Endothelial cell of umbilical vein (primary cell): ENCODE results near the gene CD300C. TPM values are rescaled to one million over a fixed set of nuclear protein-coding genes. Genes with fewer than 3 reads are reported as not detected.
"Not testable (repeated sequence)": the region's sequence is repeated elsewhere in the genome, so short reads cannot be mapped to it uniquely, and the experiment has no call there.

Source experiments
- BruUV-seq: library from RNA; stranded (reverse); fragments of 400-500 nt; replicated peaks from 2 replicates; lab custom pipeline; 2021; lab: Mats Ljungman, UMichigan
- CTCF ChIA-PET: fragments of 300-600, 350-600 bp; sonication (Branson Sonifier 250); formaldehyde crosslinking; loops from one replicate; lab custom pipeline; 2021; ENCODE audit warnings: antibody characterized with exemption, inconsistent platforms; lab: Charles Lee
- POLR2A ChIA-PET: fragments of 300-600, 350-600 bp; sonication (Branson Sonifier 250); formaldehyde crosslinking; loops from one replicate; lab custom pipeline; 2021; ENCODE audit warnings: antibody characterized with exemption, inconsistent platforms; lab: Charles Lee
- DNase-seq: peaks from one replicate; pipeline ENCODE4 v3.0.0-alpha.2; 2011; ENCODE audit warnings: low read depth, low spot score
- FAIRE-seq: peaks from 2 replicates; lab custom pipeline; 2011; peaks lifted over from hg19 to GRCh38; lab: Jason Lieb, UNC
- H2AFZ ChIP-seq: 2 replicates; pipeline ENCODE4 v1.6.0; 2012; ENCODE audit warnings: low read depth, low read length, control low read depth, inconsistent platforms
- H3K27ac ChIP-seq: 2 replicates; pipeline ENCODE4 v1.5.1; 2011; ENCODE audit warnings: low read depth, mild to moderate bottlenecking, control low read depth, low read length, moderate library complexity; ENCODE audit not compliant: insufficient read depth
- H3K27me3 ChIP-seq, 2 experiments: 2 replicates each; pipeline versions ENCODE4 v1.6.0 to v1.6.1; 2011; ENCODE audit warnings: low read length in 2 of 2, mixed read lengths in 1 of 2; ENCODE audit not compliant: control insufficient read depth in 2 of 2, insufficient read depth in 2 of 2
- H3K36me3 ChIP-seq, 2 experiments: 2 replicates in 1 of 2; 3 replicates in 1 of 2; pipeline ENCODE4 v1.5.1; 2011; ENCODE audit warnings: low read length in 2 of 2, mild to moderate bottlenecking in 1 of 2, moderate library complexity in 1 of 2; ENCODE audit not compliant: control insufficient read depth in 2 of 2, insufficient read depth in 2 of 2; ENCODE audit errors: extremely low read depth in 1 of 2
- H3K4me1 ChIP-seq: 3 replicates; pipeline ENCODE4 v1.5.1; 2011; ENCODE audit warnings: mild to moderate bottlenecking, low read length; ENCODE audit not compliant: control insufficient read depth, insufficient read depth; ENCODE audit errors: extremely low read depth
- H3K4me2 ChIP-seq: 2 replicates; pipeline ENCODE4 v1.6.1; 2011; ENCODE audit warnings: low read length, control low read depth, mixed read lengths; ENCODE audit not compliant: insufficient read depth
- H3K4me3 ChIP-seq, 3 experiments: fragments of 200-600 bp in 1 of 3; sonication (generic), shearing (Covaris generic) in 1 of 3; replicated peaks in 1 of 3; 2 replicates each; pipeline ENCODE4 v1.5.1; 2011 to 2016; ENCODE audit warnings: control low read depth in 3 of 3, low read length in 3 of 3, mild to moderate bottlenecking in 2 of 3, inconsistent platforms in 1 of 3, low read depth in 1 of 3, moderate library complexity in 1 of 3; ENCODE audit not compliant: insufficient read depth in 1 of 3
- H3K79me2 ChIP-seq: 2 replicates; pipeline ENCODE4 v1.6.0; 2012; ENCODE audit warnings: low read length, inconsistent platforms; ENCODE audit not compliant: control insufficient read depth, insufficient read depth
- H3K9ac ChIP-seq: replicated peaks from 2 replicates; pipeline ENCODE3; 2011; ENCODE audit warnings: low read length, control low read depth; ENCODE audit not compliant: insufficient read depth; ENCODE audit errors: extremely low read depth
- H3K9me1 ChIP-seq: replicated peaks from 3 replicates; pipeline ENCODE4 v1.6.0; 2011; ENCODE audit warnings: mild to moderate bottlenecking, low read length; ENCODE audit not compliant: control insufficient read depth, insufficient read depth; ENCODE audit errors: extremely low read depth
- H3K9me3 ChIP-seq: replicated peaks from 2 replicates; pipeline ENCODE4 v1.5.1; 2012; ENCODE audit warnings: low read length, inconsistent platforms; ENCODE audit not compliant: control insufficient read depth, insufficient read depth
- H4K20me1 ChIP-seq: replicated peaks from 2 replicates; pipeline ENCODE3; 2011; ENCODE audit warnings: mild to moderate bottlenecking, low read length; ENCODE audit not compliant: control insufficient read depth, insufficient read depth; ENCODE audit errors: extremely low read depth
- CTCF ChIP-seq, 2 donors: IDR thresholded peaks; 1 replicate in 1 of 2; 2 replicates in 1 of 2; pipeline ENCODE4 v1.5.1; 2011; ENCODE audit warnings: low read length in 2 of 2, mild to moderate bottlenecking in 2 of 2, moderate library complexity in 2 of 2, control low read depth in 1 of 2, inconsistent platforms in 1 of 2, low read depth in 1 of 2; ENCODE audit not compliant: insufficient read depth in 1 of 2; ENCODE audit errors: extremely low read depth in 1 of 2
- EZH2 ChIP-seq: IDR thresholded peaks from 2 replicates; pipeline ENCODE4 v1.6.1; 2012; ENCODE audit warnings: borderline replicate concordance, low read depth, mild to moderate bottlenecking, moderate library complexity, low read length, inconsistent platforms; ENCODE audit not compliant: severe bottlenecking
- FOS ChIP-seq: IDR thresholded peaks from 2 replicates; pipeline ENCODE4 v1.6.1; 2011; ENCODE audit warnings: mild to moderate bottlenecking, low read length, moderate library complexity, borderline replicate concordance; ENCODE audit not compliant: insufficient read depth
- GATA2 ChIP-seq: IDR thresholded peaks from 2 replicates; pipeline ENCODE4 v1.7.0; 2011; ENCODE audit warnings: low read depth, mild to moderate bottlenecking, moderate library complexity, mixed read lengths, low read length; ENCODE audit not compliant: insufficient read length, insufficient read depth
- MYC ChIP-seq: IDR thresholded peaks from one replicate; pipeline ENCODE4 v1.6.1; 2011; ENCODE audit warnings: mild to moderate bottlenecking, low read depth, low read length
- POLR2A ChIP-seq: IDR thresholded peaks from 2 replicates; pipeline ENCODE4 v1.6.1; 2012; ENCODE audit warnings: low read depth, mild to moderate bottlenecking, control low read depth, low read length
- dilution Hi-C: fragments of 300-500 bp; cut with MboI; formaldehyde crosslinking; loops from one replicate; pipeline ENCODE4 v1.15.0; 2019; ENCODE audit warnings: low sequenced_read_pairs; ENCODE audit not compliant: extremely low pct_ligation_motif_present
- intact Hi-C: fragments of 100-400 bp; cut with micrococcal nuclease; formaldehyde crosslinking; loops from one replicate; pipeline ENCODE4 v1.10.0; 2022
- polyA plus RNA-seq, 4 experiments: library from polyadenylated mRNA; depleted of rRNA in 3 of 4; stranded (reverse) in 3 of 4; unstranded in 1 of 4; fragments of >200 nt; gene quantifications; 2 replicates each; pipeline versions ENCODE4 v1.2.1 to v1.2.3, GENCODE V29; 2011 to 2012; ENCODE audit warnings: missing spikeins in 1 of 4
- total RNA-seq: library from RNA; stranded (reverse); gene quantifications from 2 replicates; pipeline ENCODE4 v1.2.3, GENCODE V29; 2021
- TF ChIP-seq, protein P1 (sequence below): IDR thresholded peaks from 2 replicates; pipeline ENCODE4 v1.6.1; 2011; ENCODE audit not compliant: insufficient read depth, insufficient read length

Gene CD300C
- total and polyA plus RNA-seq, 2 donors (not counting 3 experiments of a cell fraction or from before 2014, with no cell fraction given) = not detected

DNA sequence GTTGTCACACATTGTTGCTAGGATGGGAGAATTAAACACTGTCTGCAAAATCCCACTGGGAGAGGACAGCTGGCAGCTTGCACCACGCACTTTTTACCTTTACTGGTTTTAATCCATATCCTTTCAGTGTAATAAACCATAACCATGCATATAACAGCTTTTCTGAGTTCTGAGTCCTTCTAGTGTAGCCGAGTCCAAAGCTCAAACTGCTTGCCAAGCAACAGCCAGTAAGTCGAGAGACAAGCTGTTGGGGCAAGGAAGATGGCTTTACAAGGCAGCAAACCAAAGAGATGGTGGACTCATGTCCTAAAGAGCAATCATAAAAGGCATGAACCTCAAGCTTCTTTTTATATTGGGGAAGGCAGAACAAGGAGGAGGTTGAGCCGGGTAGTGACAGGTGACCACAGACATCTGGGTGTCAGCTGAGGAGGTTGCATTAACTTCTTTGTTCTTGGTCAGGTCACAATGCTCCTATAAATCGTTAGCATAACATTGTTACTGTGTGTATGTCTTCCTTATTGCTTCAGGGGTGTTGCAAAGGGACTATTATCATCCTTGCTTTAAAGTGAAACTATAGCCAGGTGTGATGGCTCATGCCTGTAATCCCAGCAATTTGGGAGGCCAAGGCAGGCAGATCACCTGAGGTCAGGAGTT, 28.7 kb upstream of the CD300C start:
- FAIRE-seq (no peak), DNase-seq (no peak)
- Histone ChIP-seq H3K9me3 (no peaks in the 10 kb centered on the region), H3K4me2 (no peak overlapping the region), H4K20me1 (no peaks in the 10 kb centered on the region), H3K9ac (no peak overlapping the region), H3K27me3 (no peaks in the 10 kb centered on the region), H2AFZ (no peak overlapping the region), H3K79me2 (no peaks in the 10 kb centered on the region), H3K4me3 (no peak overlapping the region), H3K36me3 (no peaks in the 10 kb centered on the region), H3K4me1 (no peaks in the 10 kb centered on the region), H3K27ac (no peak overlapping the region), H3K9me1 (no peaks in the 10 kb centered on the region)
- no TSS peak for BruUV-seq
- POLR2A ChIA-PET = no interaction called here
- CTCF ChIA-PET = no interaction called here
- TF ChIP-seq CTCF (IDR thresholded peaks at IDR 0.05; ENCODE audit: extremely low read depth in 1 of 2, insufficient read depth in 1 of 2, low read depth in 1 of 2, low read length in 2 of 2) = no peak
- no peak for TF ChIP-seq EZH2
- no peak for TF ChIP-seq GATA2
- no peak for TF ChIP-seq POLR2A
- TF ChIP-seq, protein P1, sequence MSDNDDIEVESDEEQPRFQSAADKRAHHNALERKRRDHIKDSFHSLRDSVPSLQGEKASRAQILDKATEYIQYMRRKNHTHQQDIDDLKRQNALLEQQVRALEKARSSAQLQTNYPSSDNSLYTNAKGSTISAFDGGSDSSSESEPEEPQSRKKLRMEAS = no peak
- no peak for TF ChIP-seq MYC
- no peak for TF ChIP-seq FOS
- dilution Hi-C loops (no loop called here), intact Hi-C loops (no loop called here)

DNA sequence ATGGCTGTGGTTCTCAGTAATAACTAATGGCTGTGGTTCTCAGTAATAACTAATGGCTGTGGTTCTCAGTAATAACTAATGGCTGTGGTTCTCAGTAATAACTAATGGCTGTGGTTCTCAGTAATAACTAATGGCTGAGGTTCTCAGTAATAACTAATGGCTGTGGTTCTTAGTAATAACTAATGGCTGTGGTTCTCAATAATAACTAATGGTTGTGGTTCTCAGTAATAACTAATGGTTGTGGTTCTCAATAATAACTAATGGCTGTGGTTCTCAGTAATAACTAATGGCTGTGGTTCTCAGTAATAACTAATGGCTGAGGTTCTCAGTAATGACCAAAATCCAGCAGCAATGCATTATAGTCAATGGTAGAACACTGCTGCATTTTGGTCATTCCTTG, 27.7 kb upstream of the CD300C start:
- BruUV-seq, POLR2A ChIA-PET, H3K4me1 ChIP-seq, H3K9ac ChIP-seq, H3K9me3 ChIP-seq, H3K27ac ChIP-seq, H4K20me1 ChIP-seq, H2AFZ ChIP-seq, H3K9me1 ChIP-seq, dilution Hi-C loops, CTCF ChIA-PET, FAIRE-seq, H3K4me2 ChIP-seq, H3K36me3 ChIP-seq, DNase-seq, H3K27me3 ChIP-seq, H3K4me3 ChIP-seq, H3K79me2 ChIP-seq, intact Hi-C loops: not testable (repeated sequence)
